H9 (cell line): ENCODE data around the gene NOCT. TPM values are rescaled to one million over a fixed set of nuclear protein-coding genes. Genes with fewer than 3 reads are reported as not detected.

ENCODE experiments used
- DNase-seq: peaks from one replicate; pipeline ENCODE4 v3.0.0-alpha.2; 2017
- H2AFZ ChIP-seq: one replicate; pipeline ENCODE4 v1.6.1; 2013; ENCODE audit warnings: mild to moderate bottlenecking, low read length, control low read depth, moderate library complexity
- H2AK5ac ChIP-seq: 2 replicates; pipeline ENCODE4 v1.6.1; 2013; ENCODE audit warnings: low read length, control low read depth, mixed read lengths; ENCODE audit not compliant: insufficient read length
- H2BK120ac ChIP-seq: one replicate; pipeline ENCODE4 v1.6.1; 2013; ENCODE audit warnings: low read depth, mild to moderate bottlenecking, low read length, control low read depth, inconsistent platforms; ENCODE audit not compliant: poor library complexity, severe bottlenecking
- H2BK12ac ChIP-seq: 2 replicates; pipeline ENCODE4 v1.6.1; 2013; ENCODE audit warnings: low read length, control low read depth, mixed read lengths, low read depth; ENCODE audit not compliant: insufficient read length
- H2BK15ac ChIP-seq: 2 replicates; pipeline ENCODE4 v1.6.1; 2013; ENCODE audit warnings: low read depth, low read length, control low read depth
- H2BK20ac ChIP-seq: one replicate; pipeline ENCODE4 v1.6.1; 2013; ENCODE audit warnings: low read depth, mild to moderate bottlenecking, low read length, control low read depth, inconsistent platforms; ENCODE audit not compliant: poor library complexity, severe bottlenecking
- H2BK5ac ChIP-seq: 2 replicates; pipeline ENCODE4 v1.6.1; 2013; ENCODE audit warnings: low read length, control low read depth, mixed read lengths; ENCODE audit not compliant: insufficient read length
- H3K14ac ChIP-seq: 2 replicates; pipeline ENCODE4 v1.6.1; 2013; ENCODE audit warnings: low read length, control low read depth; ENCODE audit not compliant: insufficient read depth
- H3K18ac ChIP-seq: 2 replicates; pipeline ENCODE4 v1.6.1; 2013; ENCODE audit warnings: low read depth, mild to moderate bottlenecking, mixed read lengths, low read length, control low read depth; ENCODE audit not compliant: insufficient read length
- H3K23ac ChIP-seq: 2 replicates; pipeline ENCODE4 v1.6.1; 2013; ENCODE audit warnings: low read length, control low read depth, mixed read lengths, low read depth; ENCODE audit not compliant: insufficient read length
- H3K23me2 ChIP-seq: 2 replicates; pipeline ENCODE4 v1.6.1; 2013; ENCODE audit warnings: low read depth, mild to moderate bottlenecking, mixed read lengths, low read length, control low read depth; ENCODE audit not compliant: insufficient read length, poor library complexity, severe bottlenecking
- H3K27ac ChIP-seq: 2 replicates; pipeline ENCODE4 v1.5.1; 2013; ENCODE audit warnings: low read length, control low read depth, mixed read lengths, low read depth; ENCODE audit not compliant: insufficient read length
- H3K27me3 ChIP-seq: 2 replicates; pipeline ENCODE4 v1.6.1; 2013; ENCODE audit warnings: low read length, control low read depth, inconsistent platforms; ENCODE audit not compliant: insufficient read depth
- H3K4ac ChIP-seq: 2 replicates; pipeline ENCODE4 v1.6.1; 2013; ENCODE audit warnings: low read depth, mild to moderate bottlenecking, control low read depth, inconsistent platforms, low read length, moderate library complexity
- H3K4me1 ChIP-seq: 2 replicates; pipeline ENCODE4 v1.6.1; 2013; ENCODE audit warnings: low read length, control low read depth, inconsistent platforms; ENCODE audit not compliant: insufficient read depth
- H3K4me2 ChIP-seq: 2 replicates; pipeline ENCODE4 v1.6.1; 2013; ENCODE audit warnings: low read length, control low read depth, mixed read lengths; ENCODE audit not compliant: insufficient read length, insufficient read depth
- H3K56ac ChIP-seq: 2 replicates; pipeline ENCODE4 v1.6.1; 2013; ENCODE audit warnings: low read depth, mild to moderate bottlenecking, mixed read lengths, low read length, control low read depth; ENCODE audit not compliant: insufficient read length
- H3K79me1 ChIP-seq: 2 replicates; pipeline ENCODE4 v1.6.1; 2013; ENCODE audit warnings: low read depth, mild to moderate bottlenecking, moderate library complexity, low read length, control low read depth, inconsistent platforms; ENCODE audit not compliant: insufficient read depth, poor library complexity, severe bottlenecking
- H3K79me2 ChIP-seq: 2 replicates; pipeline ENCODE4 v1.6.1; 2013; ENCODE audit warnings: low read length, control low read depth, inconsistent platforms; ENCODE audit not compliant: insufficient read depth
- H3K9ac ChIP-seq: 2 replicates; pipeline ENCODE4 v1.6.1; 2013; ENCODE audit warnings: low read length, control low read depth, mixed read lengths; ENCODE audit not compliant: insufficient read length; ENCODE audit errors: extremely low read depth
- H3K9me3 ChIP-seq: one replicate; pipeline ENCODE4 v1.6.1; 2013; ENCODE audit warnings: low read depth, low read length, inconsistent platforms; ENCODE audit not compliant: control insufficient read depth
- H3T11ph ChIP-seq: one replicate; pipeline ENCODE4 v1.6.1; 2013; ENCODE audit warnings: mild to moderate bottlenecking, low read length, control low read depth, inconsistent platforms
- H4K20me1 ChIP-seq: one replicate; pipeline ENCODE4 v1.6.1; 2013; ENCODE audit not compliant: control insufficient read depth, insufficient read length, insufficient read depth
- H4K5ac ChIP-seq: 2 replicates; pipeline ENCODE4 v1.6.1; 2013; ENCODE audit warnings: low read depth, mild to moderate bottlenecking, mixed read lengths, low read length, control low read depth; ENCODE audit not compliant: insufficient read length
- H4K8ac ChIP-seq: replicated peaks from 2 replicates; pipeline ENCODE4 v1.6.1; 2013; ENCODE audit warnings: low read length, control low read depth, mixed read lengths, low read depth; ENCODE audit not compliant: insufficient read length
- H4K91ac ChIP-seq: 2 replicates; pipeline ENCODE4 v1.6.1; 2013; ENCODE audit warnings: low read depth, mild to moderate bottlenecking, moderate library complexity, mixed read lengths, low read length, control low read depth; ENCODE audit not compliant: insufficient read length
- H3K27ac Mint-ChIP-seq, 3 experiments: 2 replicates in 2 of 3; 3 replicates in 1 of 3; pipeline ENCODE4 v1.8.0; 2020 to 2021; ENCODE audit warnings: mixed read lengths in 3 of 3, mild to moderate bottlenecking in 1 of 3, moderate library complexity in 1 of 3
- H3K27me3 Mint-ChIP-seq: 2 replicates; pipeline ENCODE4 v1.8.0; 2021; ENCODE audit warnings: low read depth, mild to moderate bottlenecking, moderate library complexity, mixed read lengths
- H3K36me3 Mint-ChIP-seq, 3 experiments: 2 replicates in 2 of 3; 3 replicates in 1 of 3; pipeline ENCODE4 v1.8.0; 2020 to 2021; ENCODE audit warnings: low read depth in 3 of 3, mixed read lengths in 3 of 3; ENCODE audit not compliant: insufficient read depth in 1 of 3
- H3K4me1 Mint-ChIP-seq, 2 experiments: 2 replicates each; pipeline ENCODE4 v1.8.0; 2020; ENCODE audit warnings: mixed read lengths in 2 of 2
- H3K4me3 Mint-ChIP-seq, 2 experiments: 2 replicates in 1 of 2; 3 replicates in 1 of 2; pipeline ENCODE4 v1.8.0; 2020 to 2021; ENCODE audit warnings: mild to moderate bottlenecking in 2 of 2, mixed read lengths in 2 of 2, moderate library complexity in 1 of 2
- H3K9me3 Mint-ChIP-seq, 2 experiments: 2 replicates in 1 of 2; 3 replicates in 1 of 2; pipeline ENCODE4 v1.8.0; 2020; ENCODE audit warnings: mild to moderate bottlenecking in 2 of 2, mixed read lengths in 2 of 2, moderate library complexity in 1 of 2
- WGBS: extraction: QIAGEN DNeasy Blood & Tissue Kit; methylation state at CpG from one replicate; pipeline ENCODE4 v1.1.7; 2013; ENCODE audit warnings: missing lambda C conversion rate, low lambda C conversion rate, mixed read lengths; ENCODE audit not compliant: insufficient read length; ENCODE audit errors: extremely low coverage; 5-methylcytosine and 5-hydroxymethylcytosine counted together
- total RNA-seq: library from RNA; stranded (reverse); gene quantifications from 2 replicates; pipeline ENCODE4 v1.2.1, GENCODE V29; 2021
- TF ChIP-seq, protein P1 (sequence below): fragments of 200-600 bp; sonication (generic); conservative IDR thresholded peaks from 3 replicates; pipeline ENCODE4 v1.8.0; 2021; ENCODE audit warnings: antibody characterized with exemption, mild to moderate bottlenecking

The NOCT gene
- total RNA-seq, 1 experiment from 2014 or later, result 37.3 TPM

DNA sequence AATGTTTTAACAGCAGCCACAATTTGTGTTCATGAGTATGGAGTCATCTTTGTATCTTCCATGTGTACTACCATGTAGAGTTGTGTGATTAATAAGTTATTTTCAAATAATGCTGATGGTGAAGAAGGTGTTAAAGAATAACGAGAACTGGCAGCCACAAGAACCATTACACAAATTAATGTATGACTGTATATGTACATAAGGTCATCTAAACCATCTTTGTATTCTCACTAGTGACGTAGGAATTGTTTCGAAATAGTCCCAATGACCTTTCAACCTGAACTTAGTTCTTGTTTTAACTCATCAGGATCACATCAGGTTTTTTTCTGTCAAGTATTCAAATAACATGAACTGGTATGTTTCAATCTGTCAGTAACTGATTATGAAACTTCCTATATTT lies 48.3 kb upstream of the NOCT start:
- Histone ChIP-seq H3K4ac (no peak overlapping the region), H3K79me2 (no peaks in the 10 kb centered on the region), H3K27ac (no peak overlapping the region), H3K14ac (no peak overlapping the region), H3K18ac (no peak overlapping the region), H2BK120ac (no peak overlapping the region), H3K56ac (no peak overlapping the region), H3K9me3 (no peaks in the 10 kb centered on the region), H4K8ac (no peak overlapping the region), H2BK20ac (no peak overlapping the region), H3K27me3 (no peaks in the 10 kb centered on the region), H3K4me1 (peaks cover 2% of the 10 kb centered on the region; the same call in 1 of the 2 replicates), H3K23me2 (no peaks in the 10 kb centered on the region), H4K91ac (no peak overlapping the region), H3K4me2 (no peak overlapping the region), H2BK5ac (no peak overlapping the region), H4K5ac (no peak overlapping the region), H3K9ac (no peak overlapping the region), H2BK12ac (no peak overlapping the region), H4K20me1 (no peaks in the 10 kb centered on the region), H2AK5ac (no peak overlapping the region), H3T11ph (no peak overlapping the region), H3K23ac (no peak overlapping the region), H2AFZ (no peak overlapping the region), H2BK15ac (no peak overlapping the region), H3K79me1 (no peaks in the 10 kb centered on the region)
- TF ChIP-seq, protein P1, sequence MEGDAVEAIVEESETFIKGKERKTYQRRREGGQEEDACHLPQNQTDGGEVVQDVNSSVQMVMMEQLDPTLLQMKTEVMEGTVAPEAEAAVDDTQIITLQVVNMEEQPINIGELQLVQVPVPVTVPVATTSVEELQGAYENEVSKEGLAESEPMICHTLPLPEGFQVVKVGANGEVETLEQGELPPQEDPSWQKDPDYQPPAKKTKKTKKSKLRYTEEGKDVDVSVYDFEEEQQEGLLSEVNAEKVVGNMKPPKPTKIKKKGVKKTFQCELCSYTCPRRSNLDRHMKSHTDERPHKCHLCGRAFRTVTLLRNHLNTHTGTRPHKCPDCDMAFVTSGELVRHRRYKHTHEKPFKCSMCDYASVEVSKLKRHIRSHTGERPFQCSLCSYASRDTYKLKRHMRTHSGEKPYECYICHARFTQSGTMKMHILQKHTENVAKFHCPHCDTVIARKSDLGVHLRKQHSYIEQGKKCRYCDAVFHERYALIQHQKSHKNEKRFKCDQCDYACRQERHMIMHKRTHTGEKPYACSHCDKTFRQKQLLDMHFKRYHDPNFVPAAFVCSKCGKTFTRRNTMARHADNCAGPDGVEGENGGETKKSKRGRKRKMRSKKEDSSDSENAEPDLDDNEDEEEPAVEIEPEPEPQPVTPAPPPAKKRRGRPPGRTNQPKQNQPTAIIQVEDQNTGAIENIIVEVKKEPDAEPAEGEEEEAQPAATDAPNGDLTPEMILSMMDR, result no peak
- WGBS, result no CpG with 5 or more reads among the region's 3 CpGs
- Mint-ChIP-seq H3K4me3 (no peak overlapping the region), H3K9me3 (no peaks in the 10 kb centered on the region), H3K27ac (no peak overlapping the region), H3K27me3 (no peaks in the 10 kb centered on the region), H3K36me3 (no peaks in the 10 kb centered on the region), H3K4me1 (peaks cover 0 to 7% of the 10 kb centered on the region in 2 experiments; a peak in 2 of 4 replicates)
- DNase-seq, result no peak
